PFSK-1 (cell line): ENCODE results near the gene MTG1.

Source experiments
- POLR2AphosphoS5 ChIP-seq: IDR thresholded peaks from 2 replicates; pipeline ENCODE4 v1.6.1; 2012; ENCODE audit warnings: low read depth, mild to moderate bottlenecking, control low read depth, low read length, moderate library complexity
- REST ChIP-seq, 2 experiments: IDR thresholded peaks; 2 replicates each; pipeline versions ENCODE4 v1.6.1 to v1.8.0; 2011 to 2012; ENCODE audit warnings: low read depth in 2 of 2, low read length in 2 of 2, control low read depth in 1 of 2, inconsistent platforms in 1 of 2, mild to moderate bottlenecking in 1 of 2, moderate library complexity in 1 of 2; ENCODE audit not compliant: insufficient read depth in 1 of 2
- TAF1 ChIP-seq: IDR thresholded peaks from 2 replicates; pipeline ENCODE4 v1.6.1; 2012; ENCODE audit warnings: low read length, control low read depth, borderline replicate concordance; ENCODE audit not compliant: insufficient read depth

- TF ChIP-seq REST (IDR thresholded peaks at IDR 0.05; ENCODE audit: insufficient read depth in 1 of 2, low read depth in 2 of 2, low read length in 2 of 2) (no peak), POLR2AphosphoS5 (no peak), TAF1 (no peak)
Measured at GRCh38 chr10:133396035-133396624, 2.2 kb downstream of the MTG1 start.
